AG09319 (cell line): ENCODE measurements around the gene MAST4.

Experiments
- DNase-seq: peaks from one replicate; pipeline ENCODE4 v3.0.0-alpha.2; 2010; ENCODE audit warnings: low read depth; ENCODE audit errors: extremely low read depth
- TF ChIP-seq, protein P1 (sequence below): IDR thresholded peaks from 2 replicates; pipeline ENCODE4 v1.5.1; 2011; ENCODE audit warnings: low read depth, mild to moderate bottlenecking, inconsistent platforms, low read length, moderate library complexity

Gene MAST4

DNA sequence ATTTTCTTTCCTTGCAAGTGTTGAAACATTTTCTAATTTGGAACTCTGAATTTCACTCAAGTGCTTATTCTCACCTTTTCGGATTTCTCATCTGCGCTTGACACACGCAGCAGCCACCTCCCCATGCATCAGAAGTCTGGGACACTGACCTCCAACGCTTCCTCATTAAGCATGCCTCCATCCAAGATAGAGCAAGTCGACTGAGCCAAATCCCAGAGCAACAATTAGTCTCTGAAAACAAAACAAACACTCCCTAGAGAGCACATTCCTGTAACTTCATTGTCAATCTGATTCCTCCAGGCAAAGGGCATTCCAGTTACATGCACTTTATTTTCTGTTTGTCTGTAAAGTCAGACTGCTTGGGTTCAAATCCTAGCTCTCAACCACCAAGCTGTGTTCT, 594.7 kb downstream of the MAST4 start:
- no peak for DNase-seq
- TF ChIP-seq, protein P1, sequence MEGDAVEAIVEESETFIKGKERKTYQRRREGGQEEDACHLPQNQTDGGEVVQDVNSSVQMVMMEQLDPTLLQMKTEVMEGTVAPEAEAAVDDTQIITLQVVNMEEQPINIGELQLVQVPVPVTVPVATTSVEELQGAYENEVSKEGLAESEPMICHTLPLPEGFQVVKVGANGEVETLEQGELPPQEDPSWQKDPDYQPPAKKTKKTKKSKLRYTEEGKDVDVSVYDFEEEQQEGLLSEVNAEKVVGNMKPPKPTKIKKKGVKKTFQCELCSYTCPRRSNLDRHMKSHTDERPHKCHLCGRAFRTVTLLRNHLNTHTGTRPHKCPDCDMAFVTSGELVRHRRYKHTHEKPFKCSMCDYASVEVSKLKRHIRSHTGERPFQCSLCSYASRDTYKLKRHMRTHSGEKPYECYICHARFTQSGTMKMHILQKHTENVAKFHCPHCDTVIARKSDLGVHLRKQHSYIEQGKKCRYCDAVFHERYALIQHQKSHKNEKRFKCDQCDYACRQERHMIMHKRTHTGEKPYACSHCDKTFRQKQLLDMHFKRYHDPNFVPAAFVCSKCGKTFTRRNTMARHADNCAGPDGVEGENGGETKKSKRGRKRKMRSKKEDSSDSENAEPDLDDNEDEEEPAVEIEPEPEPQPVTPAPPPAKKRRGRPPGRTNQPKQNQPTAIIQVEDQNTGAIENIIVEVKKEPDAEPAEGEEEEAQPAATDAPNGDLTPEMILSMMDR = no peak

DNA sequence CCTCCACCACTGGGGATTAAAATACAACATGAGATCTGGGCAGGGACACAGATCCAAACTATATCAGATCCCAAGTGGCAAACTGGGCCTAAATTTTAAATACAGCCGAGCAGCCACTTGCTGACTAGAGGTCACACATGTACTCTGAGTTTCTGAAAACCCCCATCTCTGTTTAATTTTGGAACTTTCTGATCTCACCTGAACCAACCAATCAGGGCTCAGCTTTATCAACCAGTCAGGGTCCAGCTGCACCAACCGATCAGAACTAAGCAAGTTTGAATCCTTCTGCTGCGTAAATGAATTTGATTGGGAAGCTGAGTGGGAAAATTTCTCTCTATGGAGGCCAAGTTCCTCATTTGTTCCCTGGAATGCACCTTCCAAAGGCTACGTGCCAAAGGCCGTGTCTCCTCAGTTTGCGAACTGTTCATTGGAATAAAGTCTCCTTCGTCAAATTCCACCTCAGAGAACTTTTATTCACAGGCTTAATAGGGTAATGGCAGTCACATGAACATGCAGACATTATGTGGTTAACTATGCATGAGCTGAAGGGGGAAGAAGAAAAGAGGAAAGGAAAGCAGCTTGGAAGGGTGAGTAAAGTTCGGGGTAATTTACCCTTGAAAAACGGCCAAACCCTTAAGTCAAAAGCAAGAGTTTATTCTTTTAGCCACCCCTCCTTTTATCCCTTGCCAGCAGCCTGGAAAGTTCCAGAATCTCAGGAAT, 596.7 kb downstream of the MAST4 start:
- TF ChIP-seq, protein P1 = no peak
- DNase-seq = no peak

DNA sequence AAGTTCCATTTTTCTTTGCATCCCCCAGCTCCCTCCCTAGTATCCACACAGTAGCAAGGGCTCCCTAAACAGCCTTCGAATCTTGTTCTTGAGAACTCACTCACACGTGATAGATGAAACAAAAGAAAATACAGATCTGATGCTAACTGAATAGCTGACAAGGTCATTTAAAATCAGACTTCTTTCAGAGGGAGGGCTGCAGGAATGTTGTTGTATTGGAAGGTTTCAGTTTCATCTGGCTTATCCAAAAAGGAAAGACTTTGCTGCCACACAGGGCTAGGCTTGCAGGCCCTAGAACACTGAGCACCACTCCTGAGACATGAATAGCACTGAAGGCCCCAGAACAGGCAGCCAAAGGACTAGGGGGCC, 597.2 kb downstream of the MAST4 start:
- DNase-seq = no peak
- TF ChIP-seq, protein P1 = no peak

DNA sequence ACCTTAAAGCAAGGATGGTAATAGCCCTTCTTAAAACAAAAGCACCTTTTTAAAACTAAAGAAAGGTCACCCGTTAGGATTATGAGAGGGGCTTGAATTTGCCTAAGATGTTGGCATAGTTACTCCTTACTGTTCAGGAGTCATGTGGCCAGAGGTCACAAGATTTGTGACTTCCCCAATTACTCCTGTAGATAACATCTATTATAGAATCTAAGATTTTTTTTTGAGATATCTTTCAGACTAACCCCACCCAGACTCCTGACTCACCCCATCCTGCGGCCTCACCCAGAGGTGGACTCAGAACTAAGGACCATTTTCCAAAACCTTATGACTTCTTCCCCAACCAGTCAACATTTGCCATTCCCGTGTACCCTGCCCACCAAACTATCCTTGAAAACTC, 598.0 kb downstream of the MAST4 start:
- TF ChIP-seq, protein P1 = no peak
- DNase-seq = no peak

DNA sequence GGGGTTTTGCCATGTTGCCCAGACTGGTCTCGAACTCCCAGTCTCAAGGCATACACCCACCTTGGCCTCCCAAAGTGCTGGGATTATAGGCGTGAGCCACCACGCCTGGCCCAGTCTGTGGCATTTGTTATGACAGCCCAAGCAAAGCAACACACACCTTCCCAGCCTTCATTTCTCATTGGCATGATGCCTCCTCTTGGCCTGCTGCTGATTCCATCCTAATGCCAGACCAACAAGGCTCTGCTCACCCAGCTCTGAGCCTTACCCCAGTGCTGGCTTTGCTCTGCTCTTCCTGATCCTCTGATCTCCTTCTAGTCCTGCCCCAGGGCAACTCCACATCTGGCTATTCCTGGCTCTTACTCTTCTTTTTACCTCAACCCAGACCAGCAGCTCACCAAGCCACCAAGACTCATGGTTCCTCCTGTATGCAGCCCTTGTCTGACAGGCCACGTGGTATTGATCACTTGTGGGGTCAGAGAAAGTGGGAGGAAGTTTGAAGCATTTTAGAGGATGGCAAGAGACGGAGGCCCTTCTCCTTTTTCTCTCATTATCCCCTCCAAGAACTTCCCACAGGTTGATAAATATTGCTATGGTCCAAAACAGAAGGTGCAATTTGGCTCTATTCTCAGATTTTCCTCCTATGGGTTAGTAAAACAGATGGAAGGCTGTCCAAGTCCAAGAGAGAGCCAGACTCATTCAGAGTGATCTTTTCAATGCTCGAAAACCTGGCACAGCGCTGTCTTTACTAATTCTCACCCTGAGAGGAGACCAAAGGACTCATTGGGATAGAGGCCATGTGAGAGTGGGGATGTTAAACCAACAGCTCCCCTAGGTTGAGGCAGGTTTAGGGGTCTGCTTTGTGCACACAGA, 599.4 kb downstream of the MAST4 start:
- no peak for DNase-seq
- TF ChIP-seq, protein P1 = no peak

GRCh38 chr5:67196537-67197059, 600.4 kb downstream of the MAST4 start, which contains the start of gene CD180:
CD180 (minus strand) TSS chr5:67196799; CDS start chr5:67196641, 158 bp downstream.
- no peak for DNase-seq
- TF ChIP-seq, protein P1 = no peak

- DNase-seq = no peak
- TF ChIP-seq, protein P1 = no peak
These were observed 601.3 kb downstream of the MAST4 start for GRCh38 chr5:67197536-67197935.
